A172 (cell line): ENCODE data around the gene MDM1. TPM values are rescaled to one million over a fixed set of nuclear protein-coding genes. Genes with fewer than 3 reads are reported as not detected.

Source experiments
- DNase-seq: peaks from one replicate; pipeline ENCODE4 v3.0.0-alpha.2; 2015; ENCODE audit warnings: low spot score
- total RNA-seq: library from RNA; depleted of rRNA; stranded (reverse); fragments of >200 nt; shearing (Covaris generic); gene quantifications from 2 replicates; pipeline ENCODE4 v1.2.3, GENCODE V29; 2014

Gene MDM1
- total RNA-seq, 1 experiment from 2014 or later: 15.2 TPM

- DNase-seq: no peak
Observed at GRCh38 chr12:68356060-68356695, 24.0 kb upstream of the MDM1 start.

GRCh38 chr12:68354977-68355541 lies 22.9 kb upstream of the MDM1 start:
- DNase-seq: no peak

DNA sequence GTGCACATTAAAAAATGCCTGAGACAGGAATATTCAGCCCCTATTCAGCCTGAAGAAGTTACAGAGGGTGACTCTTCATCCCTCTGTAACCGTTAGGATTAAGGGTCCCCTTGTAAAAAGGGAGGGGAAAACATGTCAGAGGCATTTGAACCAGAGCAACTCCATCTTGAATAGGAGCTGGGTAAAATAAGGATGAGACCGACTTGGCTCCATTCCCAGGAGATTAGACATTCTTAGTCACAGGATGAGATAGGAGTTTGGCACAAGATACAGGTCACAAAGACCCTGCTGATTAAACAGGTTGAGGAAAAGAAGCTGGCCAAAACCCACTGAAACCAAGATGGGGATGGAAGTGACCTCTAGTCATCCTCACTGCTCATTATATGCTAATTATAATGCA lies 19.9 kb upstream of the MDM1 start:
- DNase-seq: peak; percentile 85

GRCh38 chr12:68350753-68351152 lies 18.6 kb upstream of the MDM1 start:
- peak; percentile 17 for DNase-seq

DNA sequence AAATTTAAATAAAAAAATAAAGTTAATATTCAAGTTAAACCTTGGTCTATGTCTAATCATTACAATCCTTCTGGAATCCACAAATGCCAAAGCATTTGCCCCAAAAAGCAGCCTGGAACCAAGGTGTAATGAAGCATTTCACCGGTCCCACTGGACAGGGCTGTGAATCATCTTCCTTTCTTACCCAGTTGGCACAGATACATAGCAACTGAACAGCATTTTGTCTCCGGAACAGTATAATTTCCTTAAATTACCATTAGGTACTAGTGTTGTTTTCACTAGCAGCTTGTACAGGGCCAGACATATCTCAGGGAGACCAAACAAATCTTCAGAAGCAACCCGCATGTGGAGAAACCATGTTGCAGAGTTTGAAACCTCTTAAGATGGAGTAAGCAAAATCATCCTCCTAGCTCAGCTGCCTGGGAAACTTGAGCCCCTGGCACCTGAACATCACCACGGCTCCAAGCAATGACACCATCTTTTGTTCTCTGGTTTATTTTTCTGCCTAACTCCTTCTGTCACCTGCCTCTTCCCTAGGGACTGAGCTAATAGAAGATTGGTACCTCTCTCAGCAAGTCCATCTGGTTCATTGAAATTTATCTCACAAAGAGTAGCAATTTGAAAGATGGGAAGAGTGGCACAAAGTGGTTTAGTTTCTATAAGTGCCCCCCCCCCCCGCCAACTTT lies 17.9 kb upstream of the MDM1 start:
- DNase-seq: no peak

DNA sequence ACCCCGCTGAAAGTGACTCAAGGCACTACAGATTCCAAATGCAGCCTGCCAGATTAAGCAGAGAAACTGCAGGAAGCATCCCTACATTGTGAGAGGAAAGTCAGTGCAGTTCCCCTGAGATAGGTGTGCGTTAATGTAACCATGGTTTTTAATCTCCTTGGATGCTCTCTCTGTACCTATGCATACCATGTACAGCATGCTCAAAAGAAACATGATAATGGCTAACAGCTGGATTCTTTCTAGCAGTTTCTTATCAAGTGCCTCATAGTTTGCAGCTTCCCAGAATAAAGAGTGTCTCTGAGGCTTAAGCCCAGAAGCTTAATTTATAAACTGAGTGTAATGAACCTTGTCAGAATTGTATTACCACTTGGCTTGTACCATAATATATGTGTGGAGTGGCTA lies 17.1 kb upstream of the MDM1 start:
- no peak for DNase-seq

- DNase-seq: no peak
Observed at GRCh38 chr12:68348419-68348818, 16.3 kb upstream of the MDM1 start.

DNA sequence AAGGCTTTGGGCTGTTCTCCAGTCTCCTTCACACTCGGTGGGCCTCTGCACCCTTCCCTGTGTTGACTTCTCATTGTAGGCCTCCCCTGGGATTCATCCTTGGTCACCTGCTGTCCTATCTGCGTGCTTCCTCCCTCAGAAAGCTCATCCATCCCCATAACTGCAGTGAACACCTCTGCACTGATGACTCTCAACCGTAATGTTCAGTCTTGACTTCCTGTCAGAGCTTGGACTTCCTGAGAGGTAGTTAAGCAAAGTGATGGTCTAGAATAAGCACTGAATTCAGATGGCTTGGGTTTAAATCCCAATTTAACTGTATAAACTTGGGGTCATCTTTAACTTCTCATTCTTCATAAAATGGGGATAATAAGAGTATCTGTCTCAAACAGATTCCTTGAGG lies 13.6 kb upstream of the MDM1 start:
- no peak for DNase-seq

DNA sequence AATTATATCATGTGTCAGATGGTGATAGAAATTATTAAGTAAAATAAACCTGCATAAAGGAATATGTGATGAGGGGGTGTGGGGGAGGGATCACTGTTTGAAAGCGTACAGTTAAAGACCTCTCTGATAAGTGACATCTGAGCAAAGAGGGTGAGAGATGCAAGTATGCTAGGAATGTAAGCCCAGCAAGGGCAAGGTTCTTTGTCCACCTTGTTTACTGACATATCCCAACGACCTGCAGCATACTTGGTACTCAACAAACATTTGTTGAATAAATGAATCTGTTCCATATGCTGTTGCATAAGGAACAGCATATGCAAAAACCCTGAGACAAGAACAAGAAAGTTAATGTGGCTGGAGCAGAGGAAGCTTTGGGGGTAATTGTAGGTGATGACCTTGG lies 12.0 kb upstream of the MDM1 start:
- no peak for DNase-seq

DNA sequence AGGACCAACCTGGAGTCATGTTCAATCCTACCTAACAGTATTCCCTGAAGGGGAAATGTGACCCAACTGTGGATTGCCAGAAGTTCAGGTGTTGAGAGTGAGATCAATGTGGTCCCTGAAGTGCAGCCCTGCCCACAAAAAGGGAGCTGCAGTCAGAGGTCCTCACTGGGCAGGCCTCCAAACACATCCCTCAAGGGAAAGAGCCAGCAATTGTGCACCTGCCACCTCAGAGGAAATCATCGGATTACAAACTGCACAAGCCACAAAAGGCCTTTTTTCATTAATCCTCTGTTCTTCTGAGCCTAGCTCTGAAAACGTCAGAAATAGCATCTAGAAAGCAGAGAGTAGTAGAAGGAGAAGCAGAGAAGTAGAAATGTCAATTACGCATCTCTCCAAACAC lies 10.8 kb upstream of the MDM1 start:
- no peak for DNase-seq

GRCh38 chr12:68341822-68342221 lies 9.7 kb upstream of the MDM1 start:
- DNase-seq: no peak

DNA sequence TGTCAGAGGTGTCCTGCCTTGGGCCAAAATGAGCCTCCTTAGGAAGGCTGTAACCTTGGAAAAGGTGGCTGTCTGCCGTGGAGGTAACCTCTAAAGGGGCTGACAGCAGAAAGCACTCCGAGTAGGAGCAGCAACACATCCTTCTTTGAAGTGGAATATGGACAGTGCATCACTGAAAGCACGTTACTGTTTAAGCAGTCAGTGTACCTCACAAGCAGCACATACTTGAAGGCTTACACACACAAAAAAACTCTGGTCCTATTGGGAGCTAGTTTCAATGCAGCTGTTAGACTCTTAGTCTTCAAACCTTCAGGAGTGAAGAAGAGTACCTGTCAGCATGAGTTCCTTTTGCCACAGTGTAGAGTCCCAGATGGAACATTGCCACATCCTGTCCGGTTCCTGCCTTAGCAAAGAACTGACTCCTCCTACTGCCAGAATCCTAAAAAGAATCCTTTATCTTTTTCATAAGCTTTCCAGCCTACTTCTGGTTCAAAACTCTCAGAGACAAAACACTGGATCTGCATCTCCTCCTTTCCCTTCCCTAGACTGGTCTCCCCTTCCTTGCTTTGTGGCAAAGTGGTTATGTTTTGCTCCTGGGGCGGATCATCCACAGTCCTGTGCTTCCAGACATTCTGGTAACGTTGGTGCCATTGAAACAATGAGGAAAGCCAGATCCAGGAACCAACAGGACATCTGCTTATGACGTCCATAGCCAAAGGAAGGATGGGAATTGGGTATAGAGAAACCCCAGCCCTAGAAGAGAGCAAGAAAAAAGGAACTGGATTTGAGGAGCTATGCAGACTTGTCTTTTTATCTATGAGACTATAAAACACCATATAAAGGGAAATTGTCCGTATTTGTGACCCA lies 8.5 kb upstream of the MDM1 start:
- DNase-seq: no peak

DNA sequence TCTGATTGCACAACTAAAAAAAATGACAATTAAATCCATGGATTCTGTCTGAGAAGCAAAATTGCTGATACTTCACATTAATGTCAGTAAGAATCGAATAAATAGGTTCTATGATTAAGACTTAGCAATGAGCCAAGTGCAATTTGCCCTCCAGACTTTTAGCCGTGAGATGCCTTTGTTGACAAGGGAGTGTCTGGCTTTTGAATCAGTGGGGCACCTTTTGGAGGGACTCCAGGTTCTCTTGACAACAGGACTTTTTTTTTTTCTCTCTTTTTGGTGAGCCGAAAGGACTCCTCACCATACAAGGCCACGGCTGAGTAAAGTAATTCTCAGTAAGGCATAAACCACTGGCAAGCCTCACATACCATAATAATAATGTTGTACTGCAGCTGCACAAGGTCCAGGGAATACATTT lies 4.7 kb upstream of the MDM1 start:
- no peak for DNase-seq

DNA sequence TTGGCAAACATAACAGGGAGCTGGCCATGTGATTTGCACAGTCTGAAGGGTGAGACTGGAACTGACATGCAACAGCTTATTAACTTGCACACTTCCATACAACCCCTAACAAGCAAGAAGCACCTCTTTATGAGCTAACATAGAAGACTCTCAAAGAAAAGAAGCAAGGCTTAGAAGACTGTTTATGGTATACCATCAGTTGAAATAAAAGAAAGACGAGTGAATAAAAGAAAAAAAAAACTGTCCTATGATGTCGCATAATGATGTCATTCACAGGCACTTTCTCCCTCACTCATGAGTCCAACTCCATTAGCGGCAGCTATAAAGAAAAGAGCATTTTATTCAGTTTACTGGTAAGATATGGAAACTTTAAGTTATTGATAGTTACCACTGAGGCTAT lies 3.3 kb upstream of the MDM1 start:
- DNase-seq: no peak

GRCh38 chr12:68334132-68334531 lies 2.0 kb upstream of the MDM1 start:
- DNase-seq: no peak

GRCh38 chr12:68332728-68333630 lies 817 bp upstream of the MDM1 start:
- DNase-seq: no peak

DNA sequence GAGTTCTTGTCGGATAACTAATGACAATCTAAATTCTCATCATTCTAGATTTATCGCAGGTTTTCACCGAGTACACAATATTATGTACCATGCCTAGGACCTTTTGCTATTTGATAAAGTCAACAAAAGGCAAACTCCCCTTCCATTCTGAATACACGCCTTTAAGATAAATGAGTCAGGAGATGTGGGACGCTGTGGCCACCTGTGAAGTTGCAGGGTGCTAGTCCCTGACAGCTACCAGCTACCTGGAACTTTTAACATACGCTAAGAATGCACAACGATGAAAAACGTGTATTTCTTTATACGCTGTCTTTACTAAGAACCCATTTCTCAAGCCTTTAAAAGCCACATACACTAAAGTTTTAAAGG lies 678 bp downstream of the MDM1 start:
- no peak for DNase-seq

DNA sequence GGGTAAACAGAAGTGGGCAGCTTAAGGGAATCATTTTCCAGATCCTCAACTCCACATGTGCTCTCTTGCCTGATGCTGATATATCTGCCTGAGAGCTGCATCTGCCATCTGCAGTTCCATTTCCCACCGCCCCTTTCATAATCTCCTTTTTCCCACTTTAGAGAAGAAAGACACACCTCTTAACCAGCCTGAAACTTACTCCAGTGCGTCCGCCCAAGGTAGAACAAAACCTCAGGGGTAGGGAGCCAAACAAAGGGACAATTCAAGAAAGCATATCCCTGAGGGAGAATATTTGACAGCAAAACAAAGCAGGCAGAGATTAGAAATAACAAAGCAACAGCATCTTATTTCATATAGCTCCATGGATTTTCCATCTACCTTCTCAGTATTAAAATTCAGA lies 4.3 kb downstream of the MDM1 start:
- no peak for DNase-seq

- no peak for DNase-seq
Observed at GRCh38 chr12:68326716-68327115, 5.4 kb downstream of the MDM1 start.

DNA sequence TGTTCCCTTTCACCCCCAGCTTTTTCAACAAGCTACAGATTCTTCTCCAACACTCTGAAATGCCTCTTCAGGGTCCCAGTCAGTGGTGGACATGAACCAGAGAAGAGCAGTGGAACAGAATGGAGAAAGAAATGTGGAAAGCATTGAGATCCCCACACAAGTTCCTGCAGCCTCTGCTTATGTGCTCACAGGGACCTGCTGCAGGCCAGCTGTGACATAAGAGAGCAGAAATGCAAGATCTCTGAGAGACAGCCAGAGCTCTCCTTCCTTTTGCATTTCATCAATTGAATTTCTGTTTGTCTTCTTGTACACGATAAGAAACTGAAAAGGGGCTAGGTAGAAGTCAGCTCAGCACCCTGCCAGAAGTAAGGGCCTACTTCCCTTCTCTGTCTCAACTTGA lies 6.2 kb downstream of the MDM1 start:
- DNase-seq: no peak

GRCh38 chr12:68324531-68324930 lies 7.6 kb downstream of the MDM1 start:
- no peak for DNase-seq

DNA sequence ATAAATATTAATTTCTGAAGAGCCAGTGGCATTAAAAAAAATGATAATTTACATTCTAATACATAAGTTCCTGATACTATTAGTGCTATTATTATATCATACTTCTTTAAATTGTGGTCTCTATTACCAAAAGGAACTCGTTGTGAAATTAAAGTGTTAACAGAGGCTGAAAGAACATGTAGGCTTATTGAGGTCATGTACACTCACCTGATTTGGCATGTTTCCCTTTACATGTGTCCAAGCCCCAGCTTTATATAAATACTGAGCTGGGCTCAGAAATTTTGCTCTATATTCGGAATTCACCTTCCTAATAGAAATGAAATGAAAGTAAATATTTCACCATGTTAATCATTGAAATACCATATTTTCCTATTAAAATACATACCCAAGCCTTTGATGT lies 11.0 kb downstream of the MDM1 start:
- DNase-seq: no peak
